ENCODE measurements around the gene YIF1A.
A peak's percentile ranks its signal among the peaks of the same experiment; 100 is the strongest.
"Not testable (repeated sequence)": the region's sequence is repeated elsewhere in the genome, so short reads cannot be mapped to it uniquely, and the experiment has no call there.

YIF1A gene

GRCh38 chr11:66286699-66287098, 2.2 kb downstream of the YIF1A start:
- DNase-seq (ENCODE audit: low read depth, low spot score), result no peak

- no peak for DNase-seq (ENCODE audit: low read depth, low spot score)
Measured at GRCh38 chr11:66285250-66285947, 3.5 kb downstream of the YIF1A start.

DNA sequence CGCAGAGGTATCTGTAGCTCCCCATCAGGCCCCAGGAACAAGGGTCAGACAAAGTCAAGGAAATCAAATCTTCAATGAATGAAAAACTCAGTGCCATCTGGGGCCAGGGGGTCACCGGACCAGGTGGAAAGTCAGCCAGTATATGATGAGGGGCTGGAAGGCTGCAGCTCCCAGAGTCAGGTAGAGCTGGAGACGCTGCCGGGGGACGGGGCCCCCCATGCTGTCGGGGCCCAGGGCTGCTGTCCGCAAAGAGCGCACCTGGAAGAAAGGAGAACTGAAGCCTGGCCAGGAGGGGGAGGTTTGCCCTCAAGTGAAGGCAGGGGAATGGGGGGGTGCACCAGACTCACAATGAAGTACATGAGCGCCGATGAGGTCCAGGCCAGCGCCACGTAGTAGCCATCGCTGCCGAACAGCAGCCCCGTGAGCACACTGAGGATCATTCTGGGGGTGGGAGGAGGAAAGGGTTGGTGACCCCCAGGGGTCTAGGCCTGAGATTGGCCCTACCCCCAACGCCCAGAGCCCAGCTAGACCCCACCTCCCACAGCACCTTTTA, 4.3 kb downstream of the YIF1A start:
- DNase-seq (ENCODE audit: low read depth, low spot score), result no peak

GRCh38 chr11:66283461-66284105, 5.4 kb downstream of the YIF1A start:
- DNase-seq (ENCODE audit: low read depth, low spot score), result no peak

- DNase-seq (ENCODE audit: low read depth, low spot score), result peak; percentile 96
Measured at GRCh38 chr11:66282468-66283455, 6.2 kb downstream of the YIF1A start.

DNA sequence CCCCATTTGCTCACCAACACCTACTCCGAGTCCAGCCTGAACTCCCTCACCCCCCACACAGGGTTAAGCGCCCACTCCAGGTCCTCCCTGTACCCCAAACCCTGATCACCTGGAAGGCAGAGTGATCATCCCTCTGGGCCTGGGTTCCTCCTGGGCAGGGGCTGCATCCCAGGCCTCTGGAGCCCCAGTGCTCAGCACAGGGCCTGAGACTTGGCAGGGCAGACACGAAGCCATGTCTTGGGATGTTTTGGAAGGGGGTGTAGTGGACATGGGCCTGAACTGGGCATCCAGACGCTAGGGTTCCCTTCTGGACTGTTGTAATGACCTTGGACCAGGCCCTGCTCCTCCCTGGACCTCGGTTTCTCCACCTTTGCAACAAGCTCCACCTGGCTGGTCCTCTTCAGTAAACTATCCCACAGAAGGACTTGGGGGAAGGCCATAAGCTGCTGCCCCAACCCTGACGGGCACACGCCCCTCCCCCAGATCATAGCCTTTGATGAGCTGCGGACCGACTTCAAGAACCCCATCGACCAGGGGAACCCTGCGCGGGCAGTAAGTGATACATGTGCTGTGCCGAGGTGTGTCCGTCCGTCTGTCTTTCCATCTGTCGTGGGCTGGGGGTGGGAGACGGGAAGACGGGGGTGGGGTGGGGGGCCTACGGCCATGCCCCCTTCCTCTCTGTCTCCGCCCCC, 7.0 kb downstream of the YIF1A start:
- DNase-seq (ENCODE audit: low read depth, low spot score), result no peak

GRCh38 chr11:66281001-66281400, 7.9 kb downstream of the YIF1A start:
- DNase-seq (ENCODE audit: low read depth, low spot score), result no peak

GRCh38 chr11:66280428-66280827, 8.5 kb downstream of the YIF1A start:
- no peak for DNase-seq (ENCODE audit: low read depth, low spot score)

GRCh38 chr11:66279092-66279734, 9.7 kb downstream of the YIF1A start:
- no peak for DNase-seq (ENCODE audit: low read depth, low spot score)

DNA sequence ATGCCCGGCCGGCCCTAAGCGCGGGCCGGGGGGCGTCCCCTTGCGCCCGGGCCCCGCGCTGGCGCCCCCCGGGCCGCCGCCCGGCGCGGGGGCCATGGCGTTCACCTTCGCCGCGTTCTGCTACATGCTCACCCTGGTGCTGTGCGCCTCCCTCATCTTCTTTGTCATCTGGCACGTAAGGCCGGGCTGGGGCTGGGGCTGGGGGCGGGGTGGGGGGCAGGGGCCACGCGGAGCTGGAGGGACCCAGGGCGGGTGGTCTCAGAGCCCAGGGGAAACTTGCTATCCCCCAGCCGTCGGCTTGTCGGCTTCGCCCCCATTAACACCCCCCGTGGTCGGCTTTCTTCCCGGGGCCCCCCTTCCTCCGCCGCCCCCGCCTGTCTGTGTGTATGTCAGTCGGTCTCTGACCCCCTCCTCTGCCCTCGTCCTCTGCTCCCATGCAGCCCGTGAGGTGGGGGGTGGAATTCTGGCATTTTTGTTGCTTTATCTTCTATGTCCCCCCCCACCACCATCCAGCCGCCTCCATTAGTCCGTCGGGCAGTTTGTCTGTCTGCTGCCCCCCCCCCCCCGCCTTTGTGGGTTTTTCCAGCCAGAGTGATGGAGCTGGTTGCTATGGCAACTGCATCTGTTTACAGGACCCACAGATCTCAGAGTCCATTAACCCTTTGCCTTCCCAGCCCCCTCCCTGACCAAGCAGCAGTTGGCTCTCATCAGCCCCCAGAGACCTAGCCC, 10.4 kb downstream of the YIF1A start:
- DNase-seq (ENCODE audit: low read depth, low spot score), result no peak

DNA sequence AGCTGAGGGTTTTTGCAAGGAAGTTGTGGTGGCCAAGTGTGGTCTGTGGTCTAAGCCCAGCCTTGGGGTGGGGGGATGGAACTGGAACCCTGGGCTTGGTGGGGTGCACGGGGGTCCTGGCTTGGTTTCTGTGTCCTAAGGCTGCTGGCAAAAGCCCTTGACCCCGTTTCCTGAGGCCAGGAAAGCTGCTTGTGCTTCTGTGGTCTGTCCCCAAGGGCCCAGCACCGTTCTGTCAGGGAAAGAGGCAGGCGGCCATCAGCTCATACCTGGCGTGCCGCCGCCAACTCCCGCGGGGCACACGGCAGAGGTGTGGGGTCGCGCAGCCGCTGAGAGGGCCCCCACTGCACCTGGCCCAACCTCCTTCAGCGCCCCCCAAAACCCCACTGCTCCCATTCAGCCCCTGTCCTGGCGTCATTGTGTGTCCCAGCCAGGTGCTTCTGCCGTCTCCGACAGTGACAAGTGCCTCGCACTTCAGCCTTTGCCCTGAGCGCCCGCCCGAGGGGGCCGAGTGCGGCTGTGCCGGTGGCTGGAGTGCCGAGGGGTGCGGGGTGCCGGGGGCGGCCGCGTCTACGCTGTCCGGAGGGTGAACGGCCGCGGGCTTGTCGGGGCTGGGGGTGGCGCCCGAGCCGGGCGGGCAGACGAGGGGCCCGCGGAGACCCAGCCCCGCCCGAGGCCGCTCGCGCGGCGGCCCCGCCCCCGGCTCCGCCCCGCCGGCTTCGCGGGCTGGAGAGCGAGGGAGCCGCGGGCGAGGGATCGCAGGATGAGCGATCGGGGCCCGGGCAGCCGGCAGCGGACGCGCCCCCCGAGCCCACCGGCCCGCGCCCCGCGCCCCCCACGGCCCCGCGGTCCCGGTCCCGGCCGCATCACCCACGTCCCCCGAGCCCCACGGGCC, 11.2 kb downstream of the YIF1A start, which contains the start of gene CNIH2:
TSS of gene CNIH2 (plus strand) at position 705 of the 892 bp plus-strand sequence. CDS start 282 bp downstream, outside the sequence.
- no peak for DNase-seq (ENCODE audit: low read depth, low spot score)

GRCh38 chr11:66277064-66277463, 11.9 kb downstream of the YIF1A start:
- not testable (repeated sequence) for DNase-seq (ENCODE audit: low read depth, low spot score)

GRCh38 chr11:66276619-66277018, 12.3 kb downstream of the YIF1A start:
- not testable (repeated sequence) for DNase-seq (ENCODE audit: low read depth, low spot score)

- no peak for DNase-seq (ENCODE audit: low read depth, low spot score)
Measured at GRCh38 chr11:66275984-66276612, 12.8 kb downstream of the YIF1A start.

- DNase-seq (ENCODE audit: low read depth, low spot score), result no peak
Measured at GRCh38 chr11:66275396-66275795, 13.5 kb downstream of the YIF1A start.

- no peak for DNase-seq (ENCODE audit: low read depth, low spot score)
Measured at GRCh38 chr11:66274219-66274618, 14.7 kb downstream of the YIF1A start.

GRCh38 chr11:66272596-66272995, 16.3 kb downstream of the YIF1A start:
- DNase-seq (ENCODE audit: low read depth, low spot score), result no peak

GRCh38 chr11:66271816-66272215, 17.1 kb downstream of the YIF1A start:
- no peak for DNase-seq (ENCODE audit: low read depth, low spot score)
